SIG-M5 treated with dmso at 0.1 percent for 504 hours (cell line): ENCODE measurements around the gene ANKRD13B.

Source experiments
- DNase-seq: peaks from one replicate; lab custom pipeline; 2025; ENCODE audit not compliant: unreplicated experiment; lab: John Stamatoyannopoulos, UW

Gene ANKRD13B

DNA sequence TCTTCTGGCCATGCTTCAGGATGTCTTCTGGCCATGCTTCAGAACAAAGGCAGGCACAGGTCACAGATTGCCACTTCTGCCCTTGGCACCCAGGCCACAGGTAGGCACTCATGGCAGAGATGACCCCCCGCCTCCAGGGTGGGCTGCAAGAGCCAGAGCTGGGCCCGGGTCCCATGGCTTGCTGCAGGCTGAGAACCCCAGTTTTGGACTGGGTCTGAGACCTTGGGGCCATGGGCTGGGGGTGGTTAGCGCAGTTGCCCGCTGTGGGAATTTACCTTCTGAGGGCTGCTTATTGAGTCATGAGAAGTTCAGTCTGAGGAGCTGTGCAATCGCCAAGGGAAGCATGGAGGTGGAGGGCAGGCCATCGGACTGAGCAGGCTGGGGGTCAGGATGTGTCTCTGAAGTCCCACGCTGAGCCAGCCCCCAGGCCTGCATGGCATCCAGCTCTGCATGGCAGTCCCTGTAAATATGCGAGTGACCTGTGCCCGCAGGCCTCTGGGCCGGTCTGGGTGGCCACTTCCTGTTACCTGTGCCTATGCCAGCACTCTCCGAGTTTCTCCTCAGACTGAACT, 1.7 kb downstream of the ANKRD13B start:
- no peak for DNase-seq

GRCh38 chr17:29595107-29595942, 2.4 kb downstream of the ANKRD13B start:
- no peak for DNase-seq

DNA sequence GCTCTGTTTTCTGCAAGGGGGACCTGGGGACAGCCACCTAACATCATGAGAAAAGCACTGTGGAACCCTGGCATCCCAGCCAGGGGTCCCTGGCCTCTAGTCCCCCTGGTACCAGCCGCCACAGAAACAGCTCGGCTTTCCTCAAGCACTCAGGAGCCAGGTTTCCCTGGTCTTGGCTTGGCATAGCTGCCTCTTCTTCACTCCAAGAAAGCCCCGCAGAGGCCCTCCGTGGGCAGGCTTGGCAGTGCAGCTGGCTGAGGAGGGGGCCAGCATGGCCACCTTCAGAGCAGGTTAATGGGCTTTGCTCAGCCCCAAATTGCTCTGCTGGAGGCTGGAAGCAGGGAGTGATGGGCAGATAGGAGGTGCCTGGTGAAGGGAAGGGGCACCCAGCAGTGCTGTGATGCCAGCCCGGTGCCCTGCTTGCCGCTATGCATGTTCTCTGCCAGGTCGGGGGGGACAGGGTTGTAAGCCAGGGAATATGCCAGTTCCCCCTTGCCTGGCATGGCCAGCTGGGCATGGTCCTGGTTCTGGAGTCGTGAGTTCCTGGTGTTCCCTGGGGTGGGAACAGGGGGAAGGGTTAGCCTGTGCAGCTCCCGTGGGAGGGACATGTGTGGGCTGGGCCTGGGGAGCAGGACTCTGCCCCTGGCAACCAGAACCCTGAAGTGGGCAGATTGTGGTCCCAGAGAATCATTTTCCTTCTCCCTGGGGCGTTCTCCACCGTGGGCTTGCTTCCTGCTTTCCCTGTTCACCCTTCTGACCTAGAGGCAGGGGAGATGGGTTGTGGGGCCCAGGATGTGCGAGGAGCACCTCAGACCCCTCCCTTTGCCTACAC, 3.2 kb downstream of the ANKRD13B start:
- no peak for DNase-seq

GRCh38 chr17:29596811-29597210, 3.9 kb downstream of the ANKRD13B start:
- no peak for DNase-seq

DNA sequence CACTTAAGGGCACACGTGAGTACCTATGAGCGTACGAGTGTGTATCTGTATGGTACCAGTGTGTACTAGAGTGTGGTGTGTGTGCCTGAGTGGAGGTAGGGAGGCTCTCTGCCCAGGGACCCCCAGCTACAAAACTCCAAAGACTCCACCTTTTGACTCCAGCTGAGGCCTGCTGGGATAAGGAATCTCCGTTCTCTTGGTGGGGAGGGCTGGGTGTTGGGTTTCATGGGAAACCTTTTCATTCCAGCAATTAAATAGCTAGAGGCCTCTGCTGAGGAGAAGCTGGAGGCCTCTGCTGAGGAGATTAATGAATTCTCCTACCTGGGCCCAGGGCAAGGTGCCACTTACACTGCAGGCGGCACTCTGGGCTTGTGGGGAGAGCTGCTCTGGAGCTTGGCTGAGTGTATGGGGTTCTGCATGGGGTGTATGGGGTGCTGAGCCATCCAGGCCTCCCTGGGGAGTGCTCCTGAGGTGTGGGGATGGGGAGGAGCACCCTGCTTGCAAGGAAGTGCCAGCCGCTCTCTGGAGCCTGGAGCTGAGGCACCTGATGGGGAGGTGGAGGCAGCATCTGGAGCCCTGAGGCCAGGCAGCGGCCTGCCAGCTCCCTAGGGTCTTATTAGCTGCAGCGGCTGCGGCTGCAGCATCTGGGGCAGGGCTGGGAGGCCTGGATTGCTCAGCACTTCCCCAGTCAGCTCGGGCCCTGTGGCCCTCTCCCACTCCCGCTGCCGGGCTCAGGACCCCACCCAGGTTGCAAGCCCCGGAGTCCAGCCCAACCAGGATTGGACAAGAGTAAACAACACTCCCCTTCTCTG, 4.6 kb downstream of the ANKRD13B start:
- DNase-seq = no peak

- no peak for DNase-seq
These were observed 10.3 kb downstream of the ANKRD13B start for GRCh38 chr17:29603109-29603674.

DNA sequence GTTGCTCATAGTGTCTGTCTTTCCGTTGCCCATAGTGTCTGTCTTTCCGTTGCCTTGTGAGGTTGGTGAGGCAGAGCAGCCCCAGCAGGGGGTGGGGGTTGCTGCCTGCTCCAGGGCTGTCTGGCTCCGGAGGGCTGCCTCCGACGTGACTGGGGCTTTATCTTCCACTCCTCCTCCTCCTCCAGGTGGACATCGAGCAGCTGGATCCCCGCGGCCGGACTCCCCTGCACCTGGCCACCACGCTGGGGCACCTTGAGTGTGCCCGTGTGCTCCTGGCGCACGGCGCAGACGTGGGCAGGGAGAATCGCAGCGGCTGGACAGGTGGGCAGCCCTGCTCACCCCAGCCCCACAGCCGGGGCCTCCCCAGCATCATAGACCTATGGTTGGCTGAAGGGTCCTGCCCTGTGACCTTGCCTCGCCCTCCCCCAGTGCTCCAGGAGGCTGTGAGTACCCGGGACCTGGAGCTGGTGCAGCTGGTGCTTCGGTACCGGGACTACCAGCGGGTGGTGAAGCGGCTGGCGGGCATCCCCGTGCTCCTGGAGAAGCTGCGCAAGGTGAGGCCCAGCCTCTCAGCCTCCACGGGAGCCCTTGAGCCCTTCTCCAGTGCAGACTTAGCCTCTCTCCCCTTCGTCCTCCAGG, 14.7 kb downstream of the ANKRD13B start:
- no peak for DNase-seq

- DNase-seq = no peak
These were observed 16.1 kb downstream of the ANKRD13B start for GRCh38 chr17:29608986-29609385.

- DNase-seq = no peak
These were observed 17.5 kb downstream of the ANKRD13B start for GRCh38 chr17:29610395-29610794.

DNA sequence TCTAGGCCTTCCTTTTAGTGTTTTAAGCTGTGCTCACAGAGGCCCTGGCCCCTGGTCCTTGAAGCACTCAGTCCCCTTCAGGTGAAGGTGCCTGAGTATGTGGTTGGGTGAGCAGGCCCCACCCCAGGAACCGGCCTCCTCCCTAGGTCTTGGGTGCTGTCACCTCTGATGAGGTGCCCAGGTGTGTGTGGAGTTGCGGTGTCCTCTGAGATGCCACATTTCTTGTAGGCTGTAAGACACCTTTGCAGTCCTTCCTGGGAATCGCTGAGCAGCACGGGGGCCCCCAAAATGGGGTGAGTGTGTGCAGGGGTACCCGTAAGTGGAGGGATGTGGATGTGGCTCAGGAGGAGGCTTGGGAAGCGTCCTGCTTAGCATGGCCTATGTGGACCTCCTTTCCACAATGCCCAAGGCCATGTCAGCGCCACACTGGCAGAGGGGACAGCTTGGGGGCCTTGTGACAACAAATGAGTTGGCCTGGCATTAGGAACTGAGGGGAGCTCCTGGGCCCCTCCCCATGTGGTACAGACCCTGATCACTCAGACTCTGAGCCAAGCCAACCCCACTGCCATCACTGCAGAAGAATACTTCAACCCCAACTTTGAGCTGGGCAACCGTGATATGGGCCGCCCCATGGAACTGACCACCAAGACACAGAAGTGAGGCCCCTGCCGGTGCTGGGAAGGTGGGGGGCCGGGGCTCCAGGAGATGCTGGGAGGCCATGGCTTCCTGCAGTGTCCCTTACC, 18.6 kb downstream of the ANKRD13B start:
- no peak for DNase-seq

GRCh38 chr17:29612094-29612403, 19.1 kb downstream of the ANKRD13B start:
- DNase-seq = no peak

DNA sequence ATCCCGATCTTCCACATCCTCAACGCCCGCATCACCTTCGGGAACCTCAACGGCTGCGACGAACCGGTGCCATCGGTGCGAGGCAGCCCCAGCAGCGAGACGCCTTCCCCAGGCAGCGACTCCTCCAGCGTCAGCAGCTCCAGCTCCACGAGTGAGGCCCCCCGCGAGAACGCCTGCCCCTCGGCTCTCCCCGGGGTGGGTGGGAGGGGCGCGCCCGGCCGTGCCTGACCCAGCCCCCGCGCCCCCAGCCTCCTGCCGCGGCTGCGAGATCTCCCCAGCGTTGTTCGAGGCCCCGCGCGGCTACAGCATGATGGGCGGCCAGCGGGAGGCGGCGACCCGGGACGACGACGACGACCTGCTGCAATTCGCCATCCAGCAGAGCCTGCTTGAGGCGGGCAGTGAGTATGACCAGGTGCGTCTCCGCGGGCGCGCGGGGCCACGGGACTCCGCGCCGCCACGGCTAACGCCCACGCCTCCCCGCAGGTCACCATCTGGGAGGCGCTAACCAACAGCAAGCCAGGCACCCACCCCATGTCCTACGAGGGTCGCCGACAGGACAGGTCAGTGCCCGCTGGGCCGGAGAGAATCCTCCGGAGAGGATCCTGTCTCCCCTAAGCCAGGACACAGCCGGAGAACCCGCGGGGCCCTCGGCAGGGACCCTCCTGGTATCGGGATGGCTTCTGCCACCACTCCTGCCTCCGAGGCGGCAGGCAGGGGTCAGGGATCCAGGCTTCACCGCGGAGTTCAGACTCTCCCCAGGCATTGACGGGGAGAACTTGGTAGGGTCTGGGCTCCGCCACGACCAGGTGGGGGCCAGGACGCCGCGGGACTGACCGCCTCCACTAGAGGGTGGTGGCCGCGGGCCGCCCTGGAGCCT, 19.7 kb downstream of the ANKRD13B start:
- no peak for DNase-seq

DNA sequence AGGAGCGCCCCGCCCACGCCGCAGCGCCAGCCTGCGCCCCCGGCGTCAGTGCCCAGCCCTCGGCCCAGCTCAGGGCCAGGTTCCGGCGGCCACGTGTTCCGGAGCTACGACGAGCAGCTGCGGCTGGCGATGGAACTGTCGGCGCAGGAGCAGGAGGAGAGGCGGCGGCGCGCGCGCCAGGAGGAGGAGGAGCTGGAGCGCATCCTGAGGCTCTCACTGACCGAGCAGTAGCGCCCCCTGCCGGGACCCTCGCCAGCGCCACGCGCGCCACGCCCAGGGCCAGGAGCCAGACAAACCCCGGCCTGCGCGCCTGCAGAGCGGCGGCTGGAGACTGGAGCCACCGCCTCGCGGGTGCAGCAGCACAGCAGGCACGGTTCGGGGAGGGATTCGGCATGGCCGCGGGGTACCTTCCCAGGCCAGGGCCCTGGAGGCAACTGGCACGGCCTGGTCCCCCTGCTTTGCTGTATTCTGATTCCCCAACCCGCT, 20.5 kb downstream of the ANKRD13B start:
- peak; percentile 45 for DNase-seq

DNA sequence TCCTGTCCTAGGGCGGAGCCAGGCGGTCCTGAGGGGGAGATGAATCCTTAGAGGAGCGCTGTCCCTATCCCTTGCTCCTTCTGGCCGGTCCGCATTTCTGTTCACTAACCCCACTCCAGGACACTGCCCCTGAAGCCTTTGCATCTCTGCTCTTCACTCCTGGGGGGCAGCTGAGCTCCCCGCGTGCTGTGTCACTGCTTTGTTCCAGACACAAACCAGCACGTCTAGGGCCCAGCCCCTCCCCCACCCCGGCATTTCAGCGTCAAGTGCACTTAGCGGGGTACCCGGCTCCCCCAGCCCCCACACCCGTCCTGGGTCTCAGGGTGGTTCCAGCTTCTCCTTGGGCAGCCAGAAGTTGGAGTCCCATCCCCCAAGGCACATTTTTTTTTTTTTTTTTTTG, 20.9 kb downstream of the ANKRD13B start:
- no peak for DNase-seq

GRCh38 chr17:29614349-29615047, 21.6 kb downstream of the ANKRD13B start:
- DNase-seq = no peak

DNA sequence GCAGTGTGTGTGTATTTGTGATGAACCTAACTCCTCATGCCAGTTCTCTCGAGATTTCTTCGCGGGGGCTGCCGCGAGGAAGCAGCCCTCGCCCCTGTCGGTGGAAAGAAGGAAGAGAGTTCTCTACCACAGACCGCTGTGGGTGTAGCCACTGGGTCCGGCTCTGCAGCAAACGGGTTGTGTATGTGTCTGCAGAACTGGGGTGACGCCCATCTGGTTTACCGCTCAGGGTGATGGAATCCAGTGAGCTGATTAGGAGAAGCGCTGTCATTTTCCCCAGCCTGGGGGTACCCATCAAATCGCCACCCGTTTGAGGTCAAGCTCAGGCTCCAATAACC, 22.1 kb downstream of the ANKRD13B start:
- peak; percentile 79 for DNase-seq

DNA sequence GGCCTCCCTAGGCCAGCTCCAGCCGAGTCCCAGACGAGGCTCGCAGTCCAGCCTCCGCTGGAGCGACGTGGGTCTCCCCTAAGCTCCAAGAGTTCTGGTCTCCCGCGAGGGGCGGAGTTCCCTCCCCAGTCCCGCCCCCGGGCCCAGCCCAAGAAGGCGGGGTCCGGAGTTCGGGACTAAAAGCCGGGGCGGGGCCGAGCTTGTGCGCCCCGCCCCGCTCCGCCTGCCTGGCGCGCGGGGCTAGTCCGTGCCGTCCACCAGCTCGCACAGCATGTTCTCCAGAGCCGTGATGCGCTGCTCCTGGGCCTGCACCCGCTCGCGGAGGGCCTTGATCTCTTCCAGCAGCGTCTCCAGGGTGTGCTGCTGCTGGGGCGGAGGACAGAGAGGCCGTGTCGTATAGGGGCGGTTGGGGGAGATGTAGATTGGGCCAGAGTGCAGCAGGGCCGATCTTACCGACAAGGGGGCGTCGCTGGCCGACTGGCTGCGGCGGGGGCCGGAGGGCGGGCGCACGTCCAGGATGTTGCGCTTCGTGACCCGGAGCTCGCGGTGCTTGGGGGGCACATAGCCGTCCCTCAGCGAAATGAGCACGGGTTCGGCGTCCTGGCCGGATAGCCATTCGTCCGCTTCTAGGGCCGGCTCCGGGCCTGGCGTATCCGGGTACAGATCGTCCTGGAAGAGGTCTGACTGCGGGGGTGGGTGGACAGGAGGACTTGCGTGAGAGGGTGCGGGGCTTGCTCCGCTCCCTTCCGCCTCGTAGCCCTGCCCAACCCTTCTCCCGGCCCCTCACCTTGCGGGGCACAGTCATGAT, 22.8 kb downstream of the ANKRD13B start:
- peak; percentile 89 for DNase-seq
